GM12878 (cell line): ENCODE measurements around the gene GAREM1. TPM values are rescaled to one million over a fixed set of nuclear protein-coding genes. Genes with fewer than 3 reads are reported as not detected.

Experiments
- ATAC-seq: fragments of 200-7000 bp; cut with Tn5 transposase; 3 replicates; pipeline ENCODE4 v1.9.1; 2020; ENCODE audit warnings: mild to moderate bottlenecking, moderate library complexity
- BruUV-seq: library from RNA; stranded (reverse); fragments of 400-500 nt; replicated peaks from 2 replicates; lab custom pipeline; 2021; lab: Mats Ljungman, UMichigan
- CTCF ChIA-PET: fragments of 300-600 bp; sonication (Branson Sonifier 250); formaldehyde crosslinking; extraction: SDS; loops from one replicate; lab custom pipeline; 2021; ENCODE audit warnings: inconsistent platforms; lab: Yijun Ruan, JAX
- POLR2A ChIA-PET: fragments of 350-600 bp; formaldehyde crosslinking; extraction: SDS; loops from one replicate; lab custom pipeline; 2021; ENCODE audit warnings: inconsistent platforms; lab: Charles Lee
- RAD21 ChIA-PET: fragments of 300-600 bp; sonication (Branson Sonifier 250); formaldehyde crosslinking; loops from one replicate; lab custom pipeline; 2023; ENCODE audit warnings: antibody characterized with exemption; ENCODE audit not compliant: unreplicated experiment; lab: Charles Lee
- SMC1A ChIA-PET: fragments of 300-600 bp; sonication (Branson Sonifier 250); formaldehyde crosslinking; loops from one replicate; lab custom pipeline; 2023; ENCODE audit not compliant: unreplicated experiment, uncharacterized antibody; lab: Charles Lee
- DNase-seq: peaks from one replicate; pipeline ENCODE4 v3.0.0-alpha.2; 2011; ENCODE audit warnings: low read depth, low spot score
- FAIRE-seq: peaks from 3 replicates; lab custom pipeline; 2011; peaks lifted over from hg19 to GRCh38; lab: Jason Lieb, UNC
- H2AFZ ChIP-seq: 2 replicates; pipeline ENCODE4 v1.6.0; 2011; ENCODE audit warnings: low read depth, low read length, control low read depth; ENCODE audit not compliant: control insufficient read depth
- H3K27ac ChIP-seq: 2 replicates; pipeline ENCODE4 v1.5.1; 2011; ENCODE audit warnings: control low read depth; ENCODE audit not compliant: control insufficient read depth, insufficient read depth
- H3K27me3 ChIP-seq, 2 experiments: replicated peaks in 1 of 2; 2 replicates each; pipeline versions ENCODE4 v1.6.0 to v1.6.1; 2011; ENCODE audit warnings: low read length in 1 of 2; ENCODE audit not compliant: control insufficient read depth in 2 of 2, insufficient read depth in 2 of 2
- H3K36me3 ChIP-seq, 2 experiments: 2 replicates each; pipeline ENCODE4 v1.5.1; 2011; ENCODE audit warnings: low read length in 1 of 2; ENCODE audit not compliant: control insufficient read depth in 2 of 2, insufficient read depth in 2 of 2
- H3K4me1 ChIP-seq: 2 replicates; pipeline ENCODE4 v1.6.1; 2011; ENCODE audit warnings: mild to moderate bottlenecking, low read length, moderate library complexity, mixed read lengths; ENCODE audit not compliant: control insufficient read depth, insufficient read depth
- H3K4me2 ChIP-seq: 2 replicates; pipeline ENCODE4 v1.6.0; 2011; ENCODE audit warnings: control low read depth; ENCODE audit not compliant: control insufficient read depth, insufficient read depth
- H3K4me3 ChIP-seq: fragments of 200-600 bp; sonication (generic); 2 replicates; pipeline ENCODE4 v1.5.1; 2016
- H3K79me2 ChIP-seq: 2 replicates; pipeline ENCODE4 v1.6.0; 2011; ENCODE audit warnings: low read length; ENCODE audit not compliant: control insufficient read depth, insufficient read depth
- H3K9ac ChIP-seq: 2 replicates; pipeline ENCODE4 v1.8.0; 2011; ENCODE audit warnings: low read length, control low read depth, mixed read lengths; ENCODE audit not compliant: control insufficient read depth, insufficient read depth
- H3K9me3 ChIP-seq: replicated peaks from 3 replicates; pipeline ENCODE4 v1.5.1; 2011; ENCODE audit warnings: mild to moderate bottlenecking, low read length; ENCODE audit not compliant: control insufficient read depth, insufficient read depth
- H4K20me1 ChIP-seq: 2 replicates; pipeline ENCODE4 v1.6.0; 2011; ENCODE audit not compliant: control insufficient read depth, insufficient read depth
- CBX3 ChIP-seq: fragments of 200-600 bp; sonication (generic); IDR thresholded peaks from 2 replicates; pipeline ENCODE4 v1.6.1; 2016; ENCODE audit warnings: low read depth, borderline replicate concordance
- EGR1 ChIP-seq, 2 experiments: IDR thresholded peaks; 1 replicate in 1 of 2; 2 replicates in 1 of 2; pipeline ENCODE4 v1.6.1; 2011 to 2012; ENCODE audit warnings: low read depth in 2 of 2, low read length in 2 of 2, borderline replicate concordance in 1 of 2, mild to moderate bottlenecking in 1 of 2, moderate library complexity in 1 of 2
- JUNB ChIP-seq: IDR thresholded peaks from 2 replicates; pipeline ENCODE4 v1.6.1; 2016; ENCODE audit warnings: antibody characterized with exemption, mild to moderate bottlenecking
- KAT2A ChIP-seq: conservative IDR thresholded peaks from 2 replicates; pipeline ENCODE4 v1.6.1; 2011; ENCODE audit warnings: low read depth, low read length; ENCODE audit not compliant: control insufficient read depth
- KDM1A ChIP-seq: fragments of 200-600 bp; sonication (generic); IDR thresholded peaks from 2 replicates; pipeline ENCODE4 v1.6.1; 2016; ENCODE audit warnings: borderline replicate concordance
- MEF2B ChIP-seq: fragments of 450-650 bp; IDR thresholded peaks from 2 replicates; pipeline ENCODE4 v1.6.1; 2018; ENCODE audit warnings: mild to moderate bottlenecking, moderate library complexity; ENCODE audit not compliant: partially characterized antibody, poor library complexity, severe bottlenecking
- PAX8 ChIP-seq: fragments of 450-650 bp; IDR thresholded peaks from 2 replicates; pipeline ENCODE4 v1.6.1; 2017; ENCODE audit warnings: mild to moderate bottlenecking, moderate library complexity
- STAT3 ChIP-seq: IDR thresholded peaks from 2 replicates; pipeline ENCODE4 v1.6.1; 2011; ENCODE audit warnings: low read depth, low read length, improper control_type of control experiment
- SUPT20H ChIP-seq: IDR thresholded peaks from 2 replicates; pipeline ENCODE4 v1.6.1; 2011; ENCODE audit warnings: low read depth, mild to moderate bottlenecking, low read length, moderate library complexity, borderline replicate concordance; ENCODE audit not compliant: control insufficient read depth
- ZNF217 ChIP-seq: fragments of 450-650 bp; IDR thresholded peaks from 2 replicates; pipeline ENCODE4 v1.6.1; 2017; ENCODE audit warnings: antibody characterized with exemption, mild to moderate bottlenecking
- WGBS: methylation state at CpG from one replicate; pipeline ENCODE4 v1.1.6; 2016; ENCODE audit warnings: low lambda C conversion rate; ENCODE audit not compliant: insufficient replicate concordance, insufficient coverage; ENCODE audit errors: missing lambda C conversion rate; 5-methylcytosine and 5-hydroxymethylcytosine counted together
- in situ Hi-C: fragments of 300-500 bp; cut with MboI; formaldehyde crosslinking; loops from 9 replicates; pipeline ENCODE4 v1.14.3; 2018; ENCODE audit warnings: mixed read lengths
- intact Hi-C: fragments of 100-400 bp; cut with micrococcal nuclease; formaldehyde crosslinking; loops from one replicate; pipeline ENCODE4 v1.14.2; 2022; ENCODE audit not compliant: unreplicated experiment
- polyA plus RNA-seq, 11 experiments: library from polyadenylated mRNA; depleted of rRNA in 4 of 11; unstranded in 6 of 11; stranded (reverse) in 5 of 11; fragments of >200 nt; fragmentation: Nextera tagmentation in 4 of 11; fragmentation: Illumina TruSeq in 1 of 11; extraction: Ambion mirVana in 4 of 11; extraction: Trizol in 1 of 11; gene quantifications; 1 replicate in 1 of 11; 2 replicates in 10 of 11; pipeline versions ENCODE4 v1.2.1 to v1.2.3, GENCODE V29; 2011 to 2016; ENCODE audit warnings: inconsistent platforms in 2 of 11, missing spikeins in 2 of 11, low read depth in 1 of 11
- total RNA-seq, 4 experiments: library from RNA; depleted of rRNA in 3 of 4; stranded (reverse); fragments of >200 nt in 3 of 4; fragmentation: Illumina TruSeq in 1 of 4; extraction: Trizol in 1 of 4; gene quantifications; 2 replicates each; pipeline versions ENCODE4 v1.2.1 to v1.2.3, GENCODE V29; 2013 to 2021
- TF ChIP-seq, protein P1 (sequence below): fragments of 450-650 bp; IDR thresholded peaks from 2 replicates; pipeline ENCODE4 v1.6.1; 2014; ENCODE audit warnings: mild to moderate bottlenecking
- TF ChIP-seq, protein P2 (sequence below): fragments of 450-650 bp; IDR thresholded peaks from 2 replicates; pipeline ENCODE4 v1.6.1; 2017; ENCODE audit warnings: mild to moderate bottlenecking, low read depth, inconsistent platforms; ENCODE audit not compliant: poor library complexity, severe bottlenecking
- TF ChIP-seq, protein P3 (sequence below): fragments of 450-650 bp; conservative IDR thresholded peaks from 2 replicates; pipeline ENCODE4 v1.6.1; 2017; ENCODE audit warnings: mild to moderate bottlenecking, moderate library complexity
- TF ChIP-seq, protein P4 (sequence below): IDR thresholded peaks from 2 replicates; pipeline ENCODE4 v1.6.1; 2012; ENCODE audit warnings: low read depth, low read length, improper control_type of control experiment

Gene GAREM1
- total and polyA plus RNA-seq, 10 of the 15 experiments (the other 5 are each of a cell fraction or from before 2014, with no cell fraction given), result 0.05 to 0.29 (median 0.05) TPM; not detected in 7

DNA sequence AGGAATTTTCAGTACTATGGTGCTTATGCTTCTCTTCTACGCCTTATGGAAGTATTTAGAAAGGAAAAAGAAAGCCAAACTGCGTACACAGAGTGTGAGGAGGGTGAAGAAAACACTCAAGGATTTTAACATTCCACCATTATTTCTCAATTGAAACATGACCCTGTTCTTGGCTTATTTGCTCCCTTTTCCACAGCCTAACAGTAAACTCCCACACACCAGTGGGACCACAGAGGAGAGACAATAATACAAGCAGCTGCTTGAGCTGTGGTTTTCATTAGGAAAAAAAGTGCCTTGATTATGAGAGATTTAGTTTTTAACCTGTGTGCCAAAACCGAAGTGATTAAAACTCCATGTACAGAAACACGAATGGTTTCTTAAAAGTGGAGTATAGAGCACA is 146.5 kb downstream of the GAREM1 start:
- FAIRE-seq, result no peak
- RAD21 ChIA-PET, result no interaction called here
- H3K27ac ChIP-seq, result no peak overlapping the region
- 0% methylated on average over 4 of the region's 4 CpGs for WGBS
- no peak overlapping the region for H3K9ac ChIP-seq
- SMC1A ChIA-PET, result no interaction called here
- intact Hi-C loops (no loop called here), in situ Hi-C loops (no loop called here)
- POLR2A ChIA-PET, result no interaction called here
- H3K27me3 ChIP-seq, result peaks cover 0 to 2% of the 10 kb centered on the region in 2 experiments; a peak in 2 of 4 replicates
- CTCF ChIA-PET, result no interaction called here
- H3K36me3 ChIP-seq, result no peaks in the 10 kb centered on the region
- no TSS peak for BruUV-seq
- H3K79me2 ChIP-seq, result no peaks in the 10 kb centered on the region
- H3K4me1 ChIP-seq, result no peaks in the 10 kb centered on the region
- TF ChIP-seq PAX8 (no peak), KDM1A (no peak), EGR1 (IDR thresholded peaks at IDR 0.05; ENCODE audit: borderline replicate concordance in 1 of 2, low read depth in 2 of 2, low read length in 2 of 2) (no peak), ZNF217 (no peak), MEF2B (no peak), SUPT20H (no peak), CBX3 (no peak), JUNB (no peak), KAT2A (no peak), STAT3 (no peak)
- TF ChIP-seq, protein P1, sequence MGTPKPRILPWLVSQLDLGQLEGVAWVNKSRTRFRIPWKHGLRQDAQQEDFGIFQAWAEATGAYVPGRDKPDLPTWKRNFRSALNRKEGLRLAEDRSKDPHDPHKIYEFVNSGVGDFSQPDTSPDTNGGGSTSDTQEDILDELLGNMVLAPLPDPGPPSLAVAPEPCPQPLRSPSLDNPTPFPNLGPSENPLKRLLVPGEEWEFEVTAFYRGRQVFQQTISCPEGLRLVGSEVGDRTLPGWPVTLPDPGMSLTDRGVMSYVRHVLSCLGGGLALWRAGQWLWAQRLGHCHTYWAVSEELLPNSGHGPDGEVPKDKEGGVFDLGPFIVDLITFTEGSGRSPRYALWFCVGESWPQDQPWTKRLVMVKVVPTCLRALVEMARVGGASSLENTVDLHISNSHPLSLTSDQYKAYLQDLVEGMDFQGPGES, result no peak
- TF ChIP-seq, protein P2, sequence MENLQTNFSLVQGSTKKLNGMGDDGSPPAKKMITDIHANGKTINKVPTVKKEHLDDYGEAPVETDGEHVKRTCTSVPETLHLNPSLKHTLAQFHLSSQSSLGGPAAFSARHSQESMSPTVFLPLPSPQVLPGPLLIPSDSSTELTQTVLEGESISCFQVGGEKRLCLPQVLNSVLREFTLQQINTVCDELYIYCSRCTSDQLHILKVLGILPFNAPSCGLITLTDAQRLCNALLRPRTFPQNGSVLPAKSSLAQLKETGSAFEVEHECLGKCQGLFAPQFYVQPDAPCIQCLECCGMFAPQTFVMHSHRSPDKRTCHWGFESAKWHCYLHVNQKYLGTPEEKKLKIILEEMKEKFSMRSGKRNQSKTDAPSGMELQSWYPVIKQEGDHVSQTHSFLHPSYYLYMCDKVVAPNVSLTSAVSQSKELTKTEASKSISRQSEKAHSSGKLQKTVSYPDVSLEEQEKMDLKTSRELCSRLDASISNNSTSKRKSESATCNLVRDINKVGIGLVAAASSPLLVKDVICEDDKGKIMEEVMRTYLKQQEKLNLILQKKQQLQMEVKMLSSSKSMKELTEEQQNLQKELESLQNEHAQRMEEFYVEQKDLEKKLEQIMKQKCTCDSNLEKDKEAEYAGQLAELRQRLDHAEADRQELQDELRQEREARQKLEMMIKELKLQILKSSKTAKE, result no peak
- TF ChIP-seq, protein P3, sequence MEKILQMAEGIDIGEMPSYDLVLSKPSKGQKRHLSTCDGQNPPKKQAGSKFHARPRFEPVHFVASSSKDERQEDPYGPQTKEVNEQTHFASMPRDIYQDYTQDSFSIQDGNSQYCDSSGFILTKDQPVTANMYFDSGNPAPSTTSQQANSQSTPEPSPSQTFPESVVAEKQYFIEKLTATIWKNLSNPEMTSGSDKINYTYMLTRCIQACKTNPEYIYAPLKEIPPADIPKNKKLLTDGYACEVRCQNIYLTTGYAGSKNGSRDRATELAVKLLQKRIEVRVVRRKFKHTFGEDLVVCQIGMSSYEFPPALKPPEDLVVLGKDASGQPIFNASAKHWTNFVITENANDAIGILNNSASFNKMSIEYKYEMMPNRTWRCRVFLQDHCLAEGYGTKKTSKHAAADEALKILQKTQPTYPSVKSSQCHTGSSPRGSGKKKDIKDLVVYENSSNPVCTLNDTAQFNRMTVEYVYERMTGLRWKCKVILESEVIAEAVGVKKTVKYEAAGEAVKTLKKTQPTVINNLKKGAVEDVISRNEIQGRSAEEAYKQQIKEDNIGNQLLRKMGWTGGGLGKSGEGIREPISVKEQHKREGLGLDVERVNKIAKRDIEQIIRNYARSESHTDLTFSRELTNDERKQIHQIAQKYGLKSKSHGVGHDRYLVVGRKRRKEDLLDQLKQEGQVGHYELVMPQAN, result no peak
- TF ChIP-seq, protein P4, sequence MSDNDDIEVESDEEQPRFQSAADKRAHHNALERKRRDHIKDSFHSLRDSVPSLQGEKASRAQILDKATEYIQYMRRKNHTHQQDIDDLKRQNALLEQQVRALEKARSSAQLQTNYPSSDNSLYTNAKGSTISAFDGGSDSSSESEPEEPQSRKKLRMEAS, result no peak
- TF ChIP-seq, all 136 proteins: peak for 0
- no peaks in the 10 kb centered on the region for H4K20me1 ChIP-seq
- no peak overlapping the region for H3K4me3 ChIP-seq
- DNase-seq, result no peak
- no peak for ATAC-seq
- H2AFZ ChIP-seq, result no peak overlapping the region
- no peak overlapping the region for H3K4me2 ChIP-seq
- H3K9me3 ChIP-seq, result no peaks in the 10 kb centered on the region
